ENCODE measurements around the gene CAMK1D.

CAMK1D gene

DNA sequence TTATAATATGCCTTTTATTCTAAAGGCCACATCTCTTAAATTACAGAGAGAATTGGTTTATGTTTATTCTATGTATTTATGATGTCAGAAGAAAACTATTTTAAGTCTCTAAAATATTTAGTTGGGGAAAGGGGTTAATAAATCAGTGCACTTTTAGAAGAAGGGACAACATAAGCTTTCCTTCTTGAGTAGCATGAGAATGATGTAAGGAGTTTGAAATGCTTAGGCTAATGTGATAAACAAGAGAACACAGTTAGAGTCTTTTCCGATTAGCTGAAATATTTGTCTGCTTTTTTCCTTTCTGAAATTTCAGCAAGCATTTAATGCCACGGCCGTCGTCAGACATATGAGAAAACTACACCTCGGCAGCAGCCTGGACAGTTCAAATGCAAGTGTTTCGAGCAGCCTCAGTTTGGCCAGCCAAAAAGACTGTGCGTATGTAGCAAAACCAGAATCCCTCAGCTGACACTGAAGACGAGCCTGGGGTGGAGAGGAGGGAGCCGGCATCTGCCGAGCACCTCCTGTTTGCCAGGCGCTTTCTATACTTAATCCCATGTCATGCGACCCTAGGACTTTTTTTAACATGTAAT is 476.0 kb downstream of the CAMK1D start:
- no peak overlapping the region for H3K27ac ChIP-seq (ENCODE audit: extremely low read depth, low read depth, low read length)
- H3K9me3 ChIP-seq (ENCODE audit: control insufficient read depth, insufficient read depth, low read depth, low read length) = no peaks in the 10 kb centered on the region
- CTCF ChIA-PET = interaction anchor here (0.8 to 1.6 kb wide), 3 partner anchors 21 to 118 kb away, joined by 3 to 5 read pairs (median 4); no protein-coding TSS in a partner anchor
- H3K36me3 ChIP-seq (ENCODE audit: control insufficient read depth in 2 of 2, insufficient read depth in 1 of 2, low read length in 2 of 2) = no peaks in the 10 kb centered on the region
- TF ChIP-seq KLF8 (tag by site-specific recombination; IDR thresholded peaks at IDR 0.05) (no peak), TRIM28 (IDR thresholded peaks at IDR 0.05; ENCODE audit: borderline replicate concordance, low read length) (no peak), ZNF121 (tag by site-specific recombination; IDR thresholded peaks at IDR 0.05) (no peak), ZNF707 (tag by site-specific recombination; IDR thresholded peaks at IDR 0.05) (no peak), KLF16 (tag by site-specific recombination; IDR thresholded peaks at IDR 0.05) (no peak), GLI2 (tag by site-specific recombination; IDR thresholded peaks at IDR 0.05; ENCODE audit: borderline replicate concordance, low read depth) (no peak), ZNF140 (tag by site-specific recombination; IDR thresholded peaks at IDR 0.05) (no peak), ZNF768 (tag by site-specific recombination; IDR thresholded peaks at IDR 0.05) (no peak), ZNF133 (tag by site-specific recombination; IDR thresholded peaks at IDR 0.05) (no peak), YY2 (tag by site-specific recombination; IDR thresholded peaks at IDR 0.05) (no peak), ZNF16 (tag by site-specific recombination; IDR thresholded peaks at IDR 0.05; ENCODE audit: low read depth) (no peak), KLF7 (tag by site-specific recombination; IDR thresholded peaks at IDR 0.05; ENCODE audit: borderline replicate concordance) (no peak), ZNF654 (tag by site-specific recombination; IDR thresholded peaks at IDR 0.05; ENCODE audit: low read depth) (no peak), ZNF2 (tag by site-specific recombination; IDR thresholded peaks at IDR 0.05) (no peak)
- TF ChIP-seq, protein P1, sequence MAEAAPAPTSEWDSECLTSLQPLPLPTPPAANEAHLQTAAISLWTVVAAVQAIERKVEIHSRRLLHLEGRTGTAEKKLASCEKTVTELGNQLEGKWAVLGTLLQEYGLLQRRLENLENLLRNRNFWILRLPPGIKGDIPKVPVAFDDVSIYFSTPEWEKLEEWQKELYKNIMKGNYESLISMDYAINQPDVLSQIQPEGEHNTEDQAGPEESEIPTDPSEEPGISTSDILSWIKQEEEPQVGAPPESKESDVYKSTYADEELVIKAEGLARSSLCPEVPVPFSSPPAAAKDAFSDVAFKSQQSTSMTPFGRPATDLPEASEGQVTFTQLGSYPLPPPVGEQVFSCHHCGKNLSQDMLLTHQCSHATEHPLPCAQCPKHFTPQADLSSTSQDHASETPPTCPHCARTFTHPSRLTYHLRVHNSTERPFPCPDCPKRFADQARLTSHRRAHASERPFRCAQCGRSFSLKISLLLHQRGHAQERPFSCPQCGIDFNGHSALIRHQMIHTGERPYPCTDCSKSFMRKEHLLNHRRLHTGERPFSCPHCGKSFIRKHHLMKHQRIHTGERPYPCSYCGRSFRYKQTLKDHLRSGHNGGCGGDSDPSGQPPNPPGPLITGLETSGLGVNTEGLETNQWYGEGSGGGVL (tag by site-specific recombination; IDR thresholded peaks at IDR 0.05) = no peak
- POLR2A ChIA-PET = no interaction called here
- no peaks in the 10 kb centered on the region for H3K4me1 ChIP-seq (ENCODE audit: control insufficient read depth, insufficient read depth, low read length)
- no peak overlapping the region for H3K4me3 ChIP-seq (ENCODE audit: low read depth, low read length)

DNA sequence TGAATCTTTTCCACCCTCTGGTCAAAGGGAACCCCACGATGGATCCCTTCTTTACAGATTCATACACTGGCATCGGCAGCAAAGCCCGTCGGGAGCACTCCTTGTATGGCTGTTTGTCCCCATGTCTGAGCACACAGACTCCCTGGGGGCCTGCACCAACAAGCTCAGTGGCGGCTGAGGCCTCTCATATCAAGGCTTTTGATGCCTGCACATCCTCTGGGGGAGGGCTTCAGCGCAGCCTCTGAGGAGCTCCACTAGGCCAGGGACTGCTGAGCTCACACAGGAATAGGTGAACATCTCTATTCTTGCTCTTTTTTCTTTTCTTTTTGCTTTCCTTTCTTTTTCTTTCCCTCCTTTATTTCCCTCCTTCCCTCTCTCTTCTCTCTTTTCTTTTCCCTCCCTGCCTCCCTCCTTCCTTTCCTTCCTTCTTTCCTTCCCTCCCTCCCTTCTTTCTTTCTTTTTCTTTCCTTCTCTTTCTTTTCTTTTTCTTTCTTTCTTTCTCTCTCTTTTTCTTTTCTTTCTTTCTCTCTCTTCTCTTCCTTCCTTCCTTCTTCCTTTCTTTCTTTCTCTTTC is 477.5 kb downstream of the CAMK1D start:
- no peaks in the 10 kb centered on the region for H3K9me3 ChIP-seq (ENCODE audit: control insufficient read depth, insufficient read depth, low read depth, low read length)
- no peak overlapping the region for H3K4me3 ChIP-seq (ENCODE audit: low read depth, low read length)
- CTCF ChIA-PET = interaction anchor here (0.7 to 1.6 kb wide), 3 partner anchors 10 to 248 kb away, joined by 3 to 5 read pairs (median 3); no protein-coding TSS in a partner anchor
- no peaks in the 10 kb centered on the region for H3K36me3 ChIP-seq (ENCODE audit: control insufficient read depth in 2 of 2, insufficient read depth in 1 of 2, low read length in 2 of 2)
- H3K4me1 ChIP-seq (ENCODE audit: control insufficient read depth, insufficient read depth, low read length) = no peaks in the 10 kb centered on the region
- POLR2A ChIA-PET = no interaction called here
- H3K27ac ChIP-seq (ENCODE audit: extremely low read depth, low read depth, low read length) = no peak overlapping the region
- TF ChIP-seq BCL11B (tag by site-specific recombination; IDR thresholded peaks at IDR 0.05; ENCODE audit: low read depth) (no peak), ZNF561 (tag by site-specific recombination; IDR thresholded peaks at IDR 0.05; ENCODE audit: borderline replicate concordance) (no peak), BCL11A (tag by site-specific recombination; IDR thresholded peaks at IDR 0.05; ENCODE audit: low read depth) (no peak), ZNF366 (tag by site-specific recombination; conservative IDR thresholded peaks at IDR 0.05) (peak; percentile 85; the same call in 1 of the 2 replicates), ZNF433 (tag by site-specific recombination; IDR thresholded peaks at IDR 0.05; ENCODE audit: low read depth) (no peak), PRDM1 (tag by site-specific recombination; IDR thresholded peaks at IDR 0.05) (0 out of 2 replicates have a peak, but pooled peaks have one; percentile 7), ZNF37A (tag by site-specific recombination; IDR thresholded peaks at IDR 0.05) (no peak), ZBTB1 (tag by site-specific recombination; IDR thresholded peaks at IDR 0.05) (no peak), ZNF623 (tag by site-specific recombination; IDR thresholded peaks at IDR 0.05) (no peak)
- TF ChIP-seq, protein P2, sequence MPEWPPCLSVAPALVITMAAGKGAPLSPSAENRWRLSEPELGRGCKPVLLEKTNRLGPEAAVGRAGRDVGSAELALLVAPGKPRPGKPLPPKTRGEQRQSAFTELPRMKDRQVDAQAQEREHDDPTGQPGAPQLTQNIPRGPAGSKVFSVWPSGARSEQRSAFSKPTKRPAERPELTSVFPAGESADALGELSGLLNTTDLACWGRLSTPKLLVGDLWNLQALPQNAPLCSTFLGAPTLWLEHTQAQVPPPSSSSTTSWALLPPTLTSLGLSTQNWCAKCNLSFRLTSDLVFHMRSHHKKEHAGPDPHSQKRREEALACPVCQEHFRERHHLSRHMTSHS (tag by site-specific recombination; IDR thresholded peaks at IDR 0.05) = no peak
- TF ChIP-seq, protein P3, sequence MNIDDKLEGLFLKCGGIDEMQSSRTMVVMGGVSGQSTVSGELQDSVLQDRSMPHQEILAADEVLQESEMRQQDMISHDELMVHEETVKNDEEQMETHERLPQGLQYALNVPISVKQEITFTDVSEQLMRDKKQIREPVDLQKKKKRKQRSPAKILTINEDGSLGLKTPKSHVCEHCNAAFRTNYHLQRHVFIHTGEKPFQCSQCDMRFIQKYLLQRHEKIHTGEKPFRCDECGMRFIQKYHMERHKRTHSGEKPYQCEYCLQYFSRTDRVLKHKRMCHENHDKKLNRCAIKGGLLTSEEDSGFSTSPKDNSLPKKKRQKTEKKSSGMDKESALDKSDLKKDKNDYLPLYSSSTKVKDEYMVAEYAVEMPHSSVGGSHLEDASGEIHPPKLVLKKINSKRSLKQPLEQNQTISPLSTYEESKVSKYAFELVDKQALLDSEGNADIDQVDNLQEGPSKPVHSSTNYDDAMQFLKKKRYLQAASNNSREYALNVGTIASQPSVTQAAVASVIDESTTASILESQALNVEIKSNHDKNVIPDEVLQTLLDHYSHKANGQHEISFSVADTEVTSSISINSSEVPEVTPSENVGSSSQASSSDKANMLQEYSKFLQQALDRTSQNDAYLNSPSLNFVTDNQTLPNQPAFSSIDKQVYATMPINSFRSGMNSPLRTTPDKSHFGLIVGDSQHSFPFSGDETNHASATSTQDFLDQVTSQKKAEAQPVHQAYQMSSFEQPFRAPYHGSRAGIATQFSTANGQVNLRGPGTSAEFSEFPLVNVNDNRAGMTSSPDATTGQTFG (tag by site-specific recombination; IDR thresholded peaks at IDR 0.05; ENCODE audit: borderline replicate concordance) = no peak
- TF ChIP-seq, protein P4, sequence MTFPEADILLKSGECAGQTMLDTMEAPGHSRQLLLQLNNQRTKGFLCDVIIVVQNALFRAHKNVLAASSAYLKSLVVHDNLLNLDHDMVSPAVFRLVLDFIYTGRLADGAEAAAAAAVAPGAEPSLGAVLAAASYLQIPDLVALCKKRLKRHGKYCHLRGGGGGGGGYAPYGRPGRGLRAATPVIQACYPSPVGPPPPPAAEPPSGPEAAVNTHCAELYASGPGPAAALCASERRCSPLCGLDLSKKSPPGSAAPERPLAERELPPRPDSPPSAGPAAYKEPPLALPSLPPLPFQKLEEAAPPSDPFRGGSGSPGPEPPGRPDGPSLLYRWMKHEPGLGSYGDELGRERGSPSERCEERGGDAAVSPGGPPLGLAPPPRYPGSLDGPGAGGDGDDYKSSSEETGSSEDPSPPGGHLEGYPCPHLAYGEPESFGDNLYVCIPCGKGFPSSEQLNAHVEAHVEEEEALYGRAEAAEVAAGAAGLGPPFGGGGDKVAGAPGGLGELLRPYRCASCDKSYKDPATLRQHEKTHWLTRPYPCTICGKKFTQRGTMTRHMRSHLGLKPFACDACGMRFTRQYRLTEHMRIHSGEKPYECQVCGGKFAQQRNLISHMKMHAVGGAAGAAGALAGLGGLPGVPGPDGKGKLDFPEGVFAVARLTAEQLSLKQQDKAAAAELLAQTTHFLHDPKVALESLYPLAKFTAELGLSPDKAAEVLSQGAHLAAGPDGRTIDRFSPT (tag by site-specific recombination; IDR thresholded peaks at IDR 0.05) = no peak

All from HEK293 (cell line).